ENCODE measurements around the gene DVL2. TPM values are rescaled to one million over a fixed set of nuclear protein-coding genes. Genes with fewer than 3 reads are reported as not detected.
A peak's percentile ranks its signal among the peaks of the same experiment; 100 is the strongest.

Gene DVL2
- total RNA-seq, 1 donor from 2014 or later, result 93.9 TPM

DNA sequence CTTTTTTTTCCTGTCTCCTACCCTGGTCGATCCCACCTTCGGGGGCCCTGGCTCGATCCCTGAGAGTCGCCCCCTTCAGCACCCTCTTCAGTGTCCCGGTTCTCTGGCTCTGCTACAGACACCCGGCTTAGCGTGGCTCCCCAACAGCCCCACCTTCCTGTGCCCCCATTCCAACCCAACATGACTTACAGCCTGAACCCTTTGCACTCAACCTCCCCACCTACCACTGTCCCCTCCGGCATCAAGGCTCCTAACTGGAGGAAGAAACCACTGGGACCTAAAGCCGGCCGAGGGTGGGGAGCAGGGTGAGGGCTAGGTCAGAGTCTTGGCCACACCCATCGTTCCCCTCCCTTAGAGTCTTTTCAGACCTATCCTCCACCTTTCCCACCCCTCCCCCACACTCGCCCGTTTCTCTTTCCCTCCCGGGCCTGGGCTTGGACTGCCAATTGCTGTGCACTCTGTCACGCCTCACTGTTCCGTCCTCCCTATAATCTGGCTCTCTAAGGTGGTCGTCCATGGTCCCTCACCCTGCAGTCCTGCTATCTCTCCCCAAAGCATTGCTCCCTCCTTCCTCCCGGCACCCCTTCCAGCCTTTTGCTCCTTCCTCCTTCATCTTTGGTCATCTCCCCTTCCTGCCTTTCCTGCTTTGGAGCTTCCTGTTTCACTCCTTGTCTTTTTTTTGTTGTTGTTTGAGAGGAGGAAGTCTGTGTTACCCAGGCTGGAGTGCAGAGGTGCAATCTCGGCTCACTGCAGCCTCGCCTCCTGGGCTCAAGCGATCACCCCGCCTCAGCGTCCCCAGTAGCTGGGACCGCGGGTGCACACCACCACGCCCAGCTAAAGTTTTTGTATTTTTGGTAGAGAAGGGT, 28.9 kb upstream of the DVL2 start:
- no peaks in the 10 kb centered on the region for H3K9me3 Mint-ChIP-seq

DNA sequence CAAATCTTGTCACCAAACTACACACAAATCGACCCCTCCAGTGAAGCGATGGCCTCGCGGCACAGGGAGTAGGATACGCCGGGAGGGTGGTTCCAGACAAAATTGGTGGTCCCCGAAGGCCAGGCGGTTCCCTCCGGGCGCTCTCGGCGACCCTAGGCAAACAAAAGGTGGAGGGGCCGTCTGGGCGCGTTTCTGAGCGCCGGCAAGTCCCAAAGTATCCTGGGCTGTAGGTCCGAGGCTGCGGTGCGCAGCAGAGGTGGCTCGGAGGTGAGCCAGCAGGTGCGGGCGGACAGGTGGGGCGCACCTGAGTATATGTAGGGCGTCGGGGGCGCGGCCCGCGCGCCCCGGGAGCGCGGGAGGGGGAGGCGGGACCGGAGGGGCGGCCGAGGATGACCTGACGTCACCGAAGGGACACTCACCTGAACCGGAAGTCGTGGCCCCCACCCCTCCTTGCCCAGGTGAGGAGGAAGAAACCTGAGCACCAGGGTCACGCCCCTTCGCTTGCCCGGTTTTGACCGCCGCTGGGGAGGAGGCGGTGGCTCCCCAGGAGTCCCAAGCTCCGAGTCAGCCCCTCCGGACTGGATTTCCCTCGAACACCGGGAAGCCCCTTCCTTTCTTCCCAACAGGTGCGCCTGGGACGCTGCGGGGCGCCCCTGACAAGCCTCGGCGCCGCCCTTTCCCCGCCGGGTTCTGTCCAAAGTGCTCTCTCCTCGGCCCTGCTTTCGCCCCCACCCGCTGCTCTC, 28.0 kb upstream of the DVL2 start, which contains the start of gene CLDN7:
Gene CLDN7 (minus strand): TSS at position 287 of the 743 bp plus-strand sequence. CDS start 435 bp downstream, outside the sequence.
- Mint-ChIP-seq H3K9me3 (no peaks in the 10 kb centered on the region), H3K27me3 (peaks cover 57% of the 10 kb centered on the region), H3K4me1 (ENCODE audit: unreplicated experiment) (peaks cover 6% of the 10 kb centered on the region), H3K4me3 (peak within 1 kb of the TSS; percentile 98), H3K27ac (peak within 1 kb of the TSS; percentile 100), H3K36me3 (peaks cover 5% of the 10 kb centered on the region)
- DNase-seq (ENCODE audit: extremely low spot score, unreplicated experiment), result no peak
- TF ChIP-seq, protein P1, sequence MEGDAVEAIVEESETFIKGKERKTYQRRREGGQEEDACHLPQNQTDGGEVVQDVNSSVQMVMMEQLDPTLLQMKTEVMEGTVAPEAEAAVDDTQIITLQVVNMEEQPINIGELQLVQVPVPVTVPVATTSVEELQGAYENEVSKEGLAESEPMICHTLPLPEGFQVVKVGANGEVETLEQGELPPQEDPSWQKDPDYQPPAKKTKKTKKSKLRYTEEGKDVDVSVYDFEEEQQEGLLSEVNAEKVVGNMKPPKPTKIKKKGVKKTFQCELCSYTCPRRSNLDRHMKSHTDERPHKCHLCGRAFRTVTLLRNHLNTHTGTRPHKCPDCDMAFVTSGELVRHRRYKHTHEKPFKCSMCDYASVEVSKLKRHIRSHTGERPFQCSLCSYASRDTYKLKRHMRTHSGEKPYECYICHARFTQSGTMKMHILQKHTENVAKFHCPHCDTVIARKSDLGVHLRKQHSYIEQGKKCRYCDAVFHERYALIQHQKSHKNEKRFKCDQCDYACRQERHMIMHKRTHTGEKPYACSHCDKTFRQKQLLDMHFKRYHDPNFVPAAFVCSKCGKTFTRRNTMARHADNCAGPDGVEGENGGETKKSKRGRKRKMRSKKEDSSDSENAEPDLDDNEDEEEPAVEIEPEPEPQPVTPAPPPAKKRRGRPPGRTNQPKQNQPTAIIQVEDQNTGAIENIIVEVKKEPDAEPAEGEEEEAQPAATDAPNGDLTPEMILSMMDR (conservative IDR thresholded peaks at IDR 0.05), result no peak

More for the DNA sequence above, 28.9 kb upstream of the DVL2 start:
- peaks cover 6% of the 10 kb centered on the region for H3K4me1 Mint-ChIP-seq (ENCODE audit: unreplicated experiment)
- DNase-seq (ENCODE audit: extremely low spot score, unreplicated experiment), result no peak
- TF ChIP-seq, protein P1 (conservative IDR thresholded peaks at IDR 0.05), result no peak
- peak overlapping the region; percentile 100 for H3K27ac Mint-ChIP-seq
- peaks cover 5% of the 10 kb centered on the region for H3K36me3 Mint-ChIP-seq
- peaks cover 57% of the 10 kb centered on the region for H3K27me3 Mint-ChIP-seq
- H3K4me3 Mint-ChIP-seq, result peak overlapping the region; percentile 98

DNA sequence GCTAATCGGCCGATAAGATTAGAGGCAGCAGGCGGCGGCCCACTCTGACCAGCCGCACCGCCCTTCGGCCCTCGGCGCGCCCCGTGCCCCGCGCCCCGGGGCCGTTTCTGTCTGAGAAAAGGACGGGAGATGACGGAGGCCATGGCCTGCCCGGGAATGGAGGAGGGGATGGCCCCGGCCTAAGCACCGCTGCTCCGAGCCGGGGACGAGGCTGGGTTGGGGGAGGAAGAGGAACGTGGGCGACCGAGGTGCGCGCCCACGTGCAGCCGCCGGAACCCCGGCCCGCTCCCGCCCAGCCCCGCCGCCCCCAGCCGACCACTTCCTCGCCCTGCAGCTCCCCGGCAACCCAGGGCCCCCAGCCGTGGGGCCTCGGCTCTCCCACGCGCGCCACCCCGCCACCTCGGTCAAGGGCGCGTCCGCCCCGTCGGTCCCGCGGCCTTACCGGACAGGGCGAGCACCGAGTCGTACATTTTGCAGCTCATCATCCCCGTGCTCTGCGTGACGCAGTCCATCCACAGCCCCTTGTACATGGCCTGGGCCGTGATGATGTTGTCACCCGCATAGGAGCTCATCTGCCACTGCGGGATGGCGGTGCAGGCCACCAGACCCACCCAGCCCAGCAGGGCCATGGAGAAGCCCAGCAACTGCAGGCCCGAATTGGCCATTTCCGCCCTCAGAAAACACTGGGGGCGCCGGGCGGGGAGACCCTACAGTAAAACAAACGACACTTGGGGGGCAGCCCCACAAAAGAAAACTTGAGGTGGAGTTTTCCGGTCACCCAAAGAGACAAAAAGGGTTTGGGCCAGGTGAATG, 27.3 kb upstream of the DVL2 start:
- Mint-ChIP-seq H3K27me3 (peaks cover 54% of the 10 kb centered on the region), H3K27ac (peak overlapping the region; percentile 100), H3K9me3 (no peaks in the 10 kb centered on the region), H3K4me1 (ENCODE audit: unreplicated experiment) (peaks cover 6% of the 10 kb centered on the region), H3K4me3 (peak overlapping the region; percentile 98), H3K36me3 (peaks cover 8% of the 10 kb centered on the region)
- TF ChIP-seq, protein P1 (conservative IDR thresholded peaks at IDR 0.05), result no peak
- no peak for DNase-seq (ENCODE audit: extremely low spot score, unreplicated experiment)

DNA sequence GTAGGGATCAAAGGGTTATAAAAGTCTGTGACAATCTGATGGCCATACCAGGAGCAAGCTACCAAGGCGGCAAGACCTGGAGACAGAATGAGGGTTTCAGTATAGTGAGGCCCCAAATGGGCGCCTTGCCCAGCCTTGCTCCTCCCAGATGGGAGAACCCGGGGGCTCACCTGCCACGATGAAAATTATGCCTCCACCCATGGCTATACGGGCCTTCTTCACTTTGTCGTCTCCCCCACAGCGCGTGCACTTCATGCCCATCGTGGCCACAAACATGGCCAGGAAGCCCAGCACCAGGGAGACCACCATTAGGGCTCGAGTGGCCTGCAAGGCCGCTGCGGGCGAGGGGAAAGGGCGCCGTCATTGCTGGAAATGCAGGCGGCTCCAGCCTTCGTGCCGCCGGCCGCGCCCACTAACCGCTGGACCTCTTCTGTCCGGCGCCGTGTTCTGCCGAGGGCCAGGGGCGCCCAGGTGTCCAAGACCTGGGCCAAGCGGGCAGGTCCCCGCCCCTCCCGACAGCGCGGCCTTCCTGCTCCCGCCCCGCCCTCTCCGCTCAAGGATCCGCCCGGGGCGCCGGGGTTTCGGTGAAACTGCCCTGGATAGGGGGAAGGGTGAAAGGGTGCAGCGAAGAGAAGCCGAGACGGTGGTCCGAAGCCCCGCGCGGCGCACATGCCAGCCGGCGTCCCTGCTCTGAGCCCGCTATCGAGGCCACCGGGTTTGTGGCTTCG, 26.5 kb upstream of the DVL2 start:
- DNase-seq (ENCODE audit: extremely low spot score, unreplicated experiment), result no peak
- Mint-ChIP-seq H3K36me3 (peaks cover 12% of the 10 kb centered on the region), H3K4me3 (peak overlapping the region; percentile 83), H3K27me3 (peaks cover 49% of the 10 kb centered on the region), H3K4me1 (ENCODE audit: unreplicated experiment) (peaks cover 6% of the 10 kb centered on the region), H3K9me3 (no peaks in the 10 kb centered on the region), H3K27ac (peak overlapping the region; percentile 81)
- TF ChIP-seq, protein P1 (conservative IDR thresholded peaks at IDR 0.05), result no peak

Measured in type B pancreatic cell (in vitro differentiated cells).